HEK293 (cell line): Measurements from ENCODE around the gene RCSD1.

Source experiments
- CTCF ChIA-PET: fragments of 350-600 bp; formaldehyde crosslinking; extraction: SDS; loops from one replicate; lab custom pipeline; 2021; ENCODE audit warnings: antibody characterized with exemption; lab: Yijun Ruan, JAX
- POLR2A ChIA-PET: fragments of 300-600 bp; formaldehyde crosslinking; extraction: SDS; loops from one replicate; lab custom pipeline; 2020; ENCODE audit warnings: antibody characterized with exemption, inconsistent platforms; lab: Yijun Ruan, JAX
- H3K27ac ChIP-seq: fragments of 200-500 bp; sonication (Bioruptor generic); 2 replicates; pipeline ENCODE4 v1.5.1; 2014; ENCODE audit warnings: low read depth, low read length, control low read depth, inconsistent platforms; ENCODE audit errors: extremely low read depth
- H3K36me3 ChIP-seq, 2 experiments: fragments of 200-500 bp in 1 of 2; sonication (Bioruptor generic) in 1 of 2; 1 replicate in 1 of 2; 2 replicates in 1 of 2; pipeline ENCODE4 v1.5.1; 2014 to 2017; ENCODE audit warnings: inconsistent platforms in 2 of 2, low read length in 2 of 2; ENCODE audit not compliant: control insufficient read depth in 2 of 2, insufficient read depth in 1 of 2
- H3K4me1 ChIP-seq: fragments of 200-500 bp; sonication (Bioruptor generic); 2 replicates; pipeline ENCODE4 v1.5.1; 2014; ENCODE audit warnings: mild to moderate bottlenecking, low read length, inconsistent platforms; ENCODE audit not compliant: control insufficient read depth, insufficient read depth
- H3K4me3 ChIP-seq: 2 replicates; pipeline ENCODE4 v1.5.1; 2011; ENCODE audit warnings: low read depth, mild to moderate bottlenecking, control low read depth, low read length, moderate library complexity
- H3K9me3 ChIP-seq: fragments of 200-500 bp; sonication (Bioruptor generic); 2 replicates; pipeline ENCODE4 v1.5.1; 2014; ENCODE audit warnings: low read depth, low read length, inconsistent platforms; ENCODE audit not compliant: control insufficient read depth, insufficient read depth
- KLF1 ChIP-seq: fragments of 450-650 bp; formaldehyde crosslinking; IDR thresholded peaks from 2 replicates; pipeline ENCODE4 v1.5.1; 2016; ENCODE audit warnings: missing biosample characterization, missing genetic modification characterization
- SCRT2 ChIP-seq: fragments of 450-650 bp; formaldehyde crosslinking; IDR thresholded peaks from 2 replicates; pipeline ENCODE4 v1.5.1; 2016; ENCODE audit warnings: missing biosample characterization, missing genetic modification characterization
- YY2 ChIP-seq: fragments of 450-650 bp; formaldehyde crosslinking; IDR thresholded peaks from 2 replicates; pipeline ENCODE4 v1.5.1; 2016; ENCODE audit warnings: missing biosample characterization, missing genetic modification characterization
- ZBTB44 ChIP-seq: fragments of 450-650 bp; IDR thresholded peaks from 2 replicates; pipeline ENCODE4 v1.5.1; 2018; ENCODE audit warnings: missing biosample characterization, mild to moderate bottlenecking, missing genetic modification characterization
- ZEB2 ChIP-seq: fragments of 450-650 bp; formaldehyde crosslinking; IDR thresholded peaks from 2 replicates; pipeline ENCODE4 v1.5.1; 2016; ENCODE audit warnings: missing biosample characterization, missing genetic modification characterization
- ZFP41 ChIP-seq: fragments of 450-650 bp; formaldehyde crosslinking; IDR thresholded peaks from 2 replicates; pipeline ENCODE4 v1.5.1; 2016; ENCODE audit warnings: missing biosample characterization, missing genetic modification characterization, borderline replicate concordance
- ZNF148 ChIP-seq: fragments of 450-650 bp; formaldehyde crosslinking; IDR thresholded peaks from 2 replicates; pipeline ENCODE4 v1.5.0; 2017; ENCODE audit warnings: missing biosample characterization, missing genetic modification characterization, borderline replicate concordance
- ZNF16 ChIP-seq: fragments of 450-650 bp; formaldehyde crosslinking; IDR thresholded peaks from 2 replicates; pipeline ENCODE4 v1.5.1; 2016; ENCODE audit warnings: low read depth, missing biosample characterization, missing genetic modification characterization
- ZNF175 ChIP-seq: fragments of 450-650 bp; formaldehyde crosslinking; IDR thresholded peaks from 2 replicates; pipeline ENCODE4 v1.5.1; 2016; ENCODE audit warnings: missing biosample characterization, missing genetic modification characterization
- ZNF266 ChIP-seq: fragments of 450-650 bp; formaldehyde crosslinking; IDR thresholded peaks from 2 replicates; pipeline ENCODE4 v1.5.1; 2016; ENCODE audit warnings: missing biosample characterization, missing genetic modification characterization, low read depth
- ZNF37A ChIP-seq: fragments of 450-650 bp; IDR thresholded peaks from 2 replicates; pipeline ENCODE4 v1.5.1; 2018; ENCODE audit warnings: missing biosample characterization, missing genetic modification characterization
- ZNF449 ChIP-seq: fragments of 450-650 bp; formaldehyde crosslinking; IDR thresholded peaks from 2 replicates; pipeline ENCODE4 v1.5.1; 2017; ENCODE audit warnings: missing biosample characterization, mild to moderate bottlenecking, missing genetic modification characterization, moderate library complexity
- ZNF626 ChIP-seq: fragments of 450-650 bp; sonication (Bioruptor Pico); formaldehyde crosslinking; IDR thresholded peaks from 2 replicates; pipeline ENCODE4 v1.5.1; 2018; ENCODE audit warnings: missing biosample characterization, missing genetic modification characterization, inconsistent platforms
- ZNF707 ChIP-seq: fragments of 450-650 bp; formaldehyde crosslinking; IDR thresholded peaks from 2 replicates; pipeline ENCODE4 v1.5.1; 2016; ENCODE audit warnings: missing biosample characterization, missing genetic modification characterization
- ZNF837 ChIP-seq: fragments of 450-650 bp; formaldehyde crosslinking; IDR thresholded peaks from 2 replicates; pipeline ENCODE4 v1.5.1; 2016; ENCODE audit warnings: missing biosample characterization, missing genetic modification characterization
- ZXDB ChIP-seq: fragments of 450-650 bp; formaldehyde crosslinking; IDR thresholded peaks from 2 replicates; pipeline ENCODE4 v1.5.1; 2016; ENCODE audit warnings: missing biosample characterization, missing genetic modification characterization
- TF ChIP-seq, protein P1 (sequence below): fragments of 450-650 bp; formaldehyde crosslinking; IDR thresholded peaks from 2 replicates; pipeline ENCODE4 v1.5.1; 2016; ENCODE audit warnings: missing biosample characterization, missing genetic modification characterization

RCSD1 gene

GRCh38 chr1:167616521-167616920 lies 13.5 kb upstream of the RCSD1 start:
- Histone ChIP-seq H3K9me3 (no peaks in the 10 kb centered on the region), H3K4me3 (no peak overlapping the region), H3K4me1 (no peaks in the 10 kb centered on the region), H3K36me3 (no peaks in the 10 kb centered on the region), H3K27ac (no peak overlapping the region)
- ChIA-PET POLR2A (interaction anchor here (0.6 kb wide), 1 partner anchor 55 kb away, joined by 3 read pairs; no protein-coding TSS in a partner anchor), CTCF (interaction anchor here (0.9 kb wide), 1 partner anchor 466 kb away, joined by 3 read pairs; no protein-coding TSS in a partner anchor)
- no peak for TF ChIP-seq ZEB2 (tag by site-specific recombination)
- no peak for TF ChIP-seq ZNF37A (tag by site-specific recombination)
- no peak for TF ChIP-seq ZNF837 (tag by site-specific recombination)
- no peak for TF ChIP-seq ZNF626 (tag by site-specific recombination)
- no peak for TF ChIP-seq ZNF266 (tag by site-specific recombination)
- no peak for TF ChIP-seq KLF1 (tag by site-specific recombination)
- no peak for TF ChIP-seq ZXDB
- TF ChIP-seq YY2 (tag by site-specific recombination): no peak
- no peak for TF ChIP-seq ZNF175 (tag by site-specific recombination)
- TF ChIP-seq ZBTB44 (tag by site-specific recombination): no peak
- TF ChIP-seq ZFP41 (tag by site-specific recombination): no peak
- no peak for TF ChIP-seq ZNF148 (tag by site-specific recombination)
- TF ChIP-seq, protein P1, sequence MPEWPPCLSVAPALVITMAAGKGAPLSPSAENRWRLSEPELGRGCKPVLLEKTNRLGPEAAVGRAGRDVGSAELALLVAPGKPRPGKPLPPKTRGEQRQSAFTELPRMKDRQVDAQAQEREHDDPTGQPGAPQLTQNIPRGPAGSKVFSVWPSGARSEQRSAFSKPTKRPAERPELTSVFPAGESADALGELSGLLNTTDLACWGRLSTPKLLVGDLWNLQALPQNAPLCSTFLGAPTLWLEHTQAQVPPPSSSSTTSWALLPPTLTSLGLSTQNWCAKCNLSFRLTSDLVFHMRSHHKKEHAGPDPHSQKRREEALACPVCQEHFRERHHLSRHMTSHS: no peak

DNA sequence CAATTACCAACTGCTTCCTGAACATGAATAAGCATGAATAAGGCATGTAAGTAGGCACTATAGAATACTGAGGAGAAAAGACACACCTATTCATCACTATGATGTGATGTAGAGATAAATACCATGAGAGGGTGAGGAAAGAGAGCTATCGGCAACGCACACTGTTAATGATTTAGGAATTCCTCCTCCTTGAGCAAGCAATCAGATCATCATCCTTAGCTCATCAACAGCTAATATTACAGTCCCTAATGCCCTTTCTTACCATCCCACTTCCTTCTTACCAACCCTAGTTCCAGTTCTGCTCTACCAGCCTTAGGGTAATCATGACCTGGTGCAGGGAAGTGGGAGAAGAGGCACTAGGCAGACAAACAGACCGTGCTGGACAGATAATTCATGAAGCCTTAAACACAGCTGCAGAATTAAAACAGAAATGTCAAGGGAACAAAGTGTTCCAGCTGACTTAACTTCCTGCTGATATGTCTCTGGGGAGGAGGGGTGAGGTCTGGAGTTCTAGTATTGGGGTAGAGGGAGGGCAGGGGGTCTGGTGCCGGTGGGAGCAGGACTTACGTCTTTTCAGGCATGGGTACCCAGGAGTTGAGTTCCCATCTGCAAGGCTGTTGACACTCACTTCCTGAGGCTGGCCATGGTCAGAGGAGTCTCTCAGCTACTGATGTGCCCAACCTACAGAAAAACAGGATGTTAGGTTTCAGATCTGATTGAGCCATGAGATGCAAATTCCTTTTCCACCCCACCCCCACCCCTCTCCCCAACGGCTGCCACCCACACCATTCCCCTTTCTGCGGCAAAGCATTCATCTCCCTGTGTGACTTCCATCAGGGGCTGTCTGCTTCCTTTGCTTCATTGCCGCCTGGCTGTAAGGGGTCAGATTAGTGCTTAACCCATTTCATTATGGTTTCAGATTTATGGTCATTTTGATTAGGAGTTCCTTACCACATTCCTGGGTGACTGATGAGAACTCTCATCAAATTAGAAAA lies 12.6 kb upstream of the RCSD1 start:
- no peak overlapping the region for H3K27ac ChIP-seq
- CTCF ChIA-PET: interaction anchor here (0.9 kb wide), 2 partner anchors 17 to 465 kb away, joined by 3 read pairs; no protein-coding TSS in a partner anchor

More for the DNA sequence above, 12.6 kb upstream of the RCSD1 start:
- Histone ChIP-seq H3K36me3 (no peaks in the 10 kb centered on the region), H3K9me3 (no peaks in the 10 kb centered on the region), H3K4me1 (no peaks in the 10 kb centered on the region), H3K4me3 (no peak overlapping the region)
- POLR2A ChIA-PET: interaction anchor here (1.0 kb wide), 1 partner anchor 11 kb away, joined by 3 read pairs; no protein-coding TSS in a partner anchor
- TF ChIP-seq ZNF449 (tag by site-specific recombination): peak; percentile 92
- no peak for TF ChIP-seq ZNF16 (tag by site-specific recombination)
- no peak for TF ChIP-seq ZNF707 (tag by site-specific recombination)
- no peak for TF ChIP-seq SCRT2 (tag by site-specific recombination)
